CD4-positive, alpha-beta memory T cell (primary cell): ENCODE measurements around the gene STXBP1. TPM values are rescaled to one million over a fixed set of nuclear protein-coding genes. Genes with fewer than 3 reads are reported as not detected.
"Not testable (repeated sequence)": the region's sequence is repeated elsewhere in the genome, so short reads cannot be mapped to it uniquely, and the experiment has no call there.

ENCODE experiments used
- CTCF ChIA-PET: fragments of 350-600 bp; sonication (Branson Sonifier 250); formaldehyde crosslinking; loops from one replicate; lab custom pipeline; 2021; ENCODE audit warnings: inconsistent platforms; ENCODE audit not compliant: partially characterized antibody; lab: Charles Lee
- POLR2A ChIA-PET: fragments of 350-600 bp; sonication (Branson Sonifier 250); formaldehyde crosslinking; loops from one replicate; lab custom pipeline; 2021; ENCODE audit not compliant: partially characterized antibody; lab: Charles Lee
- DNase-seq, 5 donors: peaks; one replicate each; pipeline versions ENCODE4 v3.0.0 to v3.0.0-alpha.2; 2020 to 2022; ENCODE audit warnings: mixed read lengths in 1 of 5
- H3K27ac ChIP-seq: one replicate; pipeline ENCODE4 v1.7.0; 2013; ENCODE audit warnings: low read depth, low read length
- H3K27me3 ChIP-seq: 2 replicates; pipeline ENCODE4 v1.7.0; 2013; ENCODE audit warnings: mild to moderate bottlenecking, low read length, moderate library complexity; ENCODE audit not compliant: insufficient read depth
- H3K36me3 ChIP-seq: 2 replicates; pipeline ENCODE4 v1.7.0; 2013; ENCODE audit warnings: mild to moderate bottlenecking, low read length, moderate library complexity; ENCODE audit not compliant: insufficient read depth
- H3K4me1 ChIP-seq: 2 replicates; pipeline ENCODE4 v1.7.0; 2013; ENCODE audit warnings: mild to moderate bottlenecking, low read length, moderate library complexity; ENCODE audit not compliant: insufficient read depth
- H3K4me3 ChIP-seq, 2 donors: one replicate each; pipeline ENCODE4 v1.7.0; 2013; ENCODE audit warnings: low read length in 2 of 2, mild to moderate bottlenecking in 1 of 2
- H3K9me3 ChIP-seq, 2 donors: one replicate each; pipeline ENCODE4 v1.7.0; 2013; ENCODE audit warnings: low read length in 2 of 2, control low read depth in 1 of 2; ENCODE audit not compliant: control insufficient read depth in 1 of 2
- H3K27ac Mint-ChIP-seq, 7 donors: one replicate each; pipeline ENCODE4 v1.8.0; 2020 to 2021; ENCODE audit warnings: mixed read lengths in 7 of 7, mild to moderate bottlenecking in 6 of 7, inconsistent platforms in 3 of 7, moderate library complexity in 3 of 7
- H3K27me3 Mint-ChIP-seq, 2 donors: one replicate each; pipeline ENCODE4 v1.8.0; 2020 to 2021; ENCODE audit warnings: mixed read lengths in 2 of 2
- H3K36me3 Mint-ChIP-seq, 2 donors: one replicate each; pipeline ENCODE4 v1.8.0; 2020 to 2021; ENCODE audit warnings: mixed read lengths in 2 of 2, inconsistent platforms in 1 of 2, mild to moderate bottlenecking in 1 of 2
- H3K4me1 Mint-ChIP-seq, 4 donors: one replicate each; pipeline ENCODE4 v1.8.0; 2020 to 2021; ENCODE audit warnings: mixed read lengths in 4 of 4, mild to moderate bottlenecking in 1 of 4
- H3K4me3 Mint-ChIP-seq, 8 donors: one replicate each; pipeline ENCODE4 v1.8.0; 2020 to 2021; ENCODE audit warnings: mixed read lengths in 8 of 8, mild to moderate bottlenecking in 7 of 8, moderate library complexity in 6 of 8, inconsistent platforms in 3 of 8
- H3K9me3 Mint-ChIP-seq, 8 donors: one replicate each; pipeline ENCODE4 v1.8.0; 2020 to 2021; ENCODE audit warnings: mixed read lengths in 8 of 8, mild to moderate bottlenecking in 5 of 8, inconsistent platforms in 3 of 8, moderate library complexity in 1 of 8
- intact Hi-C: fragments of 100-400 bp; cut with micrococcal nuclease; formaldehyde crosslinking; loops from one replicate; pipeline ENCODE4 v1.15.1; 2023
- polyA plus RNA-seq, 2 donors: library from polyadenylated mRNA; unstranded; fragments of 300-500 nt; fragmentation: Illumina TruSeq; gene quantifications; one replicate each; pipeline ENCODE4 v1.2.3, GENCODE V29; 2021
- total RNA-seq, 2 experiments: library from RNA; stranded (reverse); gene quantifications; one replicate each; pipeline ENCODE4 v1.2.3, GENCODE V29; 2021

STXBP1 gene
- total and polyA plus RNA-seq, 4 experiments from 2014 or later = 4.8 to 20.9 (median 12.7) TPM

DNA sequence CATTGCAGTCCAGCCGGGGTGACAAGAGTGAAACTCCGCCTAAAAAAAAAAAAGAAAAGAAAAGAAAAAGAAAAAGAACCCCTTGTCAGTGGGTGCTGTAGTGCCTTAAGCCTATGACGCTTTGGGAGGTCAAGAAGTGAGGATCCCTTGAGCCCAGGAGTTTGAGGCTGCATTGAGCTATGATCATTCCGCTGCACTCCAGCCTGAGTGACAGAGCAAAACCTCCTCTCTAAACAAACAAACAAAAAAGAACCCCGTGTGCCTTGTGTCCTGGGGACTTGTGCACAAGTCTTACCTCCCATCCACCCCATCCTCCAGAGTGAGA lies 33.5 kb upstream of the STXBP1 start:
- H3K4me3 Mint-ChIP-seq = peak overlapping the region in 5 of 8 donors; percentile 58 to 71 (median 67)
- Histone ChIP-seq H3K4me1 (peaks cover 15% of the 10 kb centered on the region), H3K27me3 (no peaks in the 10 kb centered on the region), H3K27ac (no peak overlapping the region), H3K4me3 (no peak overlapping the region), H3K36me3 (no peaks in the 10 kb centered on the region), H3K9me3 (no peaks in the 10 kb centered on the region)
- no peaks in the 10 kb centered on the region for H3K27me3 Mint-ChIP-seq
- H3K27ac Mint-ChIP-seq = peak overlapping the region in 6 of 7 donors; percentile 37 to 88 (median 84)
- ChIA-PET POLR2A (interaction anchor here (0.8 to 2.7 kb wide), 3 partner anchors 8 to 29 kb away, joined by 3 to 16 read pairs (median 6); a partner anchor contains a TSS), CTCF (interaction anchor here (1.0 to 2.4 kb wide), 7 partner anchors 8 to 343 kb away, joined by 3 to 11 read pairs (median 4); partner anchors contain the start of gene TOR2A)
- no peaks in the 10 kb centered on the region for H3K36me3 Mint-ChIP-seq
- intact Hi-C loops = no loop called here
- peaks cover 11 to 20% (median 13%) of the 10 kb centered on the region in 4 donors for H3K4me1 Mint-ChIP-seq
- no peaks in the 10 kb centered on the region for H3K9me3 Mint-ChIP-seq
- DNase-seq = no peak

- no peaks in the 10 kb centered on the region for H3K9me3 ChIP-seq
- intact Hi-C loops = loop anchor here (1.0 kb wide), 1 partner anchor 10 kb away; a partner anchor contains a TSS
- CTCF ChIA-PET = interaction anchor here (1.0 to 2.0 kb wide), 5 partner anchors 9 to 155 kb away, joined by 3 to 11 read pairs (median 4); no protein-coding TSS in a partner anchor
- Mint-ChIP-seq H3K27me3 (no peaks in the 10 kb centered on the region), H3K4me3 (peak overlapping the region; percentile 27 to 71 (median 64)), H3K9me3 (no peaks in the 10 kb centered on the region), H3K27ac (peak overlapping the region; percentile 48 to 88 (median 85)), H3K36me3 (no peaks in the 10 kb centered on the region), H3K4me1 (peaks cover 11 to 20% (median 13%) of the 10 kb centered on the region in 4 donors)
- peak; percentile 35 to 83 (median 51) for DNase-seq
- H3K4me3 ChIP-seq = no peak overlapping the region
- H3K27ac ChIP-seq = peak overlapping the region; percentile 10
- peaks cover 15% of the 10 kb centered on the region for H3K4me1 ChIP-seq
- H3K27me3 ChIP-seq = no peaks in the 10 kb centered on the region
- no peaks in the 10 kb centered on the region for H3K36me3 ChIP-seq
- POLR2A ChIA-PET = interaction anchor here (0.5 to 2.7 kb wide), 6 partner anchors 9 to 490 kb away, joined by 3 to 16 read pairs (median 3); a partner anchor contains a TSS
Measured at GRCh38 chr9:127578952-127579853, 32.9 kb upstream of the STXBP1 start.

GRCh38 chr9:127580366-127580765 lies 31.7 kb upstream of the STXBP1 start:
- Histone ChIP-seq H3K4me1 (peaks cover 15% of the 10 kb centered on the region), H3K27ac (no peak overlapping the region), H3K9me3 (no peaks in the 10 kb centered on the region), H3K36me3 (no peaks in the 10 kb centered on the region), H3K27me3 (no peaks in the 10 kb centered on the region), H3K4me3 (no peak overlapping the region)
- intact Hi-C loops = loop anchor here (10.0 kb wide), 1 partner anchor 366 kb away; no protein-coding TSS in a partner anchor
- CTCF ChIA-PET = no interaction called here
- peak overlapping the region in 1 of 8 donors; percentile 30 for H3K4me3 Mint-ChIP-seq
- H3K9me3 Mint-ChIP-seq = no peaks in the 10 kb centered on the region
- peaks cover 11 to 20% (median 13%) of the 10 kb centered on the region in 4 donors for H3K4me1 Mint-ChIP-seq
- H3K36me3 Mint-ChIP-seq = no peaks in the 10 kb centered on the region
- peak overlapping the region in 1 of 7 donors; percentile 63 for H3K27ac Mint-ChIP-seq
- POLR2A ChIA-PET = interaction anchor here (2.7 kb wide), 1 partner anchor 10 kb away, joined by 16 read pairs; no protein-coding TSS in a partner anchor
- no peak for DNase-seq
- no peaks in the 10 kb centered on the region for H3K27me3 Mint-ChIP-seq

- H3K9me3 Mint-ChIP-seq = peaks cover 0 to 1% (median 0%) of the 10 kb centered on the region in 8 donors
- ChIA-PET CTCF (no interaction called here), POLR2A (interaction anchor here (2.7 kb wide), 1 partner anchor 11 kb away, joined by 16 read pairs; no protein-coding TSS in a partner anchor)
- H3K4me3 Mint-ChIP-seq = no peak overlapping the region
- intact Hi-C loops = loop anchor here (10.0 kb wide), 1 partner anchor 366 kb away; no protein-coding TSS in a partner anchor
- H3K27ac Mint-ChIP-seq = no peak overlapping the region
- H3K27me3 Mint-ChIP-seq = peaks cover 0 to 1% of the 10 kb centered on the region in 2 donors
- no peaks in the 10 kb centered on the region for H3K36me3 Mint-ChIP-seq
- H3K4me1 ChIP-seq = peaks cover 15% of the 10 kb centered on the region
- H3K4me3 ChIP-seq = no peak overlapping the region
- no peaks in the 10 kb centered on the region for H3K27me3 ChIP-seq
- H3K9me3 ChIP-seq = no peaks in the 10 kb centered on the region
- H3K27ac ChIP-seq = no peak overlapping the region
- peaks cover 11 to 20% (median 13%) of the 10 kb centered on the region in 4 donors for H3K4me1 Mint-ChIP-seq
- DNase-seq = no peak
- no peaks in the 10 kb centered on the region for H3K36me3 ChIP-seq
Measured at GRCh38 chr9:127580879-127581475, 31.1 kb upstream of the STXBP1 start.

DNA sequence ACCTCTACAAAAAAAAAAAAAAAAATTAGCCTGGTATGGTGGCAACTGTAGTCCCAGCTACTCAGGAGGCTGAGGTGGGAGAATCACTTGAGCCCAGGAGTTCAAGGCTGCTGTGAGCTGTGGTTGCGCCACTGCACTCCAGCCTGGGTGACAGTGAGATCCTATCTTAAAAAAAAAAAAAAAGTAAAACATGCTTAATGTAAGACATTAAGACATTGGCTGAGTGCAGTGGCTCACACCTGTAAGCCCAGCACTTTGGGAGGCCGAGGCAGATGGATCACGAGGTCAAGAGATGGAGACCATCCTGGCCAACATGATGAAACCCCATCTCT lies 27.6 kb upstream of the STXBP1 start:
- POLR2A ChIA-PET = interaction anchor here (1.0 to 1.1 kb wide), 2 partner anchors 59 to 80 kb away, joined by 3 to 4 read pairs; no protein-coding TSS in a partner anchor
- peaks cover 3 to 10% (median 4%) of the 10 kb centered on the region in 4 donors for H3K4me1 Mint-ChIP-seq
- not testable (repeated sequence) for H3K4me1 ChIP-seq, H3K27me3 Mint-ChIP-seq, H3K9me3 ChIP-seq, H3K36me3 Mint-ChIP-seq, H3K4me3 ChIP-seq, H3K27ac Mint-ChIP-seq, H3K27me3 ChIP-seq, H3K4me3 Mint-ChIP-seq, H3K36me3 ChIP-seq, H3K27ac ChIP-seq, DNase-seq, H3K9me3 Mint-ChIP-seq
- intact Hi-C loops = loop anchor here (10.0 kb wide), 1 partner anchor 370 kb away; no protein-coding TSS in a partner anchor
- CTCF ChIA-PET = interaction anchor here (0.9 to 9.2 kb wide), 17 partner anchors 9 to 370 kb away, joined by 3 to 78 read pairs (median 5); partner anchors contain the start of genes LRSAM1, RPL12 and TOR2A

DNA sequence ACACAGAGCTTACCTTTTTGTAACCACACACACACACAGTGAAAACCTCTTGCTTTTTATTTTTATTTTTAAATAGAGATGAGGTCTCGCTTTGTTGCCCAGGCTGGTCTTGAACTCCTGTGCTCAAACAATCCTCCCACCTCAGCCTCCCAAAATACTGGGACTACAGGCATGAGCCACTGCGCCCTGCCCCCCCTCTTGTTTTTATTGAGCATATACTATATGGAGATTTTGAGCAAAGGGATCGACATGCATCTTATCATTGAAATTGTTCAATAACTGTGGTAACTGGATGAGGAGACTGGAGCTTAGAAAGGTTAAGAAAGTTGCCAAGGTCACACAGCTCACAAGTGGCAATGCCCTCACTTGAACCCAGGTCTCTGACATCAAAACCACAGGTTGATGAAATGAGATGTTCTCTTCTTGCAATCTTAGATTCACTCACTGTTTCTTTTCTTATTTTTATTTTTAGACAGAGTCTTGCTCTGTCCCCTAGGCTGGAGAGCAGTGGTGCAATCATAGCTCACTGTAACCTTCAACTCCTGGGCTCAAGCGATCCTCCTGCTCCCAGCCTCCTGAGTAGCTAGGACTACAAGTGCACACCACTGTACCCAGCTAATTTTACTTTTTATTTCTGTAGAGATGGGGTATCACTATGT lies 26.8 kb upstream of the STXBP1 start:
- Mint-ChIP-seq H3K9me3 (peaks cover 0 to 2% (median 0%) of the 10 kb centered on the region in 8 donors), H3K36me3 (no peaks in the 10 kb centered on the region), H3K4me1 (peaks cover 0 to 6% (median 4%) of the 10 kb centered on the region in 4 donors), H3K27me3 (peaks cover 3 to 5% of the 10 kb centered on the region in 2 donors), H3K27ac (no peak overlapping the region), H3K4me3 (no peak overlapping the region)
- H3K36me3 ChIP-seq = no peaks in the 10 kb centered on the region
- H3K27me3 ChIP-seq = no peaks in the 10 kb centered on the region
- no peak for DNase-seq
- ChIA-PET POLR2A (interaction anchor here (1.1 to 1.3 kb wide), 2 partner anchors 80 to 134 kb away, joined by 3 to 4 read pairs; partner anchors contain the start of genes LRSAM1 and RPL12), CTCF (interaction anchor here (0.6 to 9.2 kb wide), 27 partner anchors 10 to 697 kb away, joined by 3 to 78 read pairs (median 4); partner anchors contain the start of genes LRSAM1, RPL12 and TOR2A)
- intact Hi-C loops = loop anchor here (10.0 kb wide), 1 partner anchor 370 kb away; no protein-coding TSS in a partner anchor
- no peak overlapping the region for H3K27ac ChIP-seq
- H3K9me3 ChIP-seq = no peaks in the 10 kb centered on the region
- no peaks in the 10 kb centered on the region for H3K4me1 ChIP-seq
- H3K4me3 ChIP-seq = no peak overlapping the region
